ENCODE data around the gene ADGRD1.

ADGRD1 gene

DNA sequence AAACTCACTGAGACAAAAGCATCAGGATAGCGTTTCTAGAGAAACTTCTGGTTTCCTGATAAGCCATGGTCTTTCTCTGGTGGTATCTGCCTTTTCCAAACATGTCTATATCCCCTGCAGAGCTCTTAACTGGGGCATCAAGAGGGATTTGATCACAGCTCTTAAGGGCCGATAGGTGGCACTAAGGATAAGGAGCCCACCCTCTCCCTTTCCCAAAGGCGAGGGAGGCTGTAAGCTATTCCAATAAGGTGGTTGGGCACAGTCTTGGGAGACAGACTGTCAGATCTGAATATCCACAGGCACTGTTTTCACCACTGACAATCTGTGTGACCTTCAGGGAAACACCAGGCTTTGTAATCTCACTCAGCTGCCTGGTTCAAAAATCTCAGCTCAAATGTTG lies 206.0 kb downstream of the ADGRD1 start:
- DNase-seq (ENCODE audit: low read depth in 3 of 3): no peak

DNA sequence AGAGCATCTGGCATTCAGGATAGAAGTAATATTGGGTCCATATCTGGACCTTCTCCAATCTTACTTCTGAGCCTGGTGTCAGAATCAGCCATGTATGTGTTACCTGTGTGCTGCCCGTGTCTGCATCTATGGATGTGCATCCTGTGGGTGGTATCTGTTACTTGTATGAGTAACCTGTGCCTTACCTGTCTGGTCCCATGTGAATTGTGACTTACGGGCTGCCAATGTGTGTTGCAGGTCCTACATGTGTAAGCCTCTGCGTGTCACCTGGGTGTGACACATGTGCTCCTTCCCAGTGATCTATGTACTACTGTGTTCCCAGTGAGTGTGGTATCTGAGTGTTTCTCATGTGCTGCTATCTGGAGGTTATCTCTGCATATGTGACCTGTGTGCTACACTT lies 208.4 kb downstream of the ADGRD1 start:
- no peak for DNase-seq (ENCODE audit: low read depth in 3 of 3)

GRCh38 chr12:131163189-131163738 lies 209.6 kb downstream of the ADGRD1 start:
- no peak for DNase-seq (ENCODE audit: low read depth in 3 of 3)

- DNase-seq (ENCODE audit: low read depth in 3 of 3): no peak
Measured at GRCh38 chr12:131164096-131164872, 210.6 kb downstream of the ADGRD1 start.

DNA sequence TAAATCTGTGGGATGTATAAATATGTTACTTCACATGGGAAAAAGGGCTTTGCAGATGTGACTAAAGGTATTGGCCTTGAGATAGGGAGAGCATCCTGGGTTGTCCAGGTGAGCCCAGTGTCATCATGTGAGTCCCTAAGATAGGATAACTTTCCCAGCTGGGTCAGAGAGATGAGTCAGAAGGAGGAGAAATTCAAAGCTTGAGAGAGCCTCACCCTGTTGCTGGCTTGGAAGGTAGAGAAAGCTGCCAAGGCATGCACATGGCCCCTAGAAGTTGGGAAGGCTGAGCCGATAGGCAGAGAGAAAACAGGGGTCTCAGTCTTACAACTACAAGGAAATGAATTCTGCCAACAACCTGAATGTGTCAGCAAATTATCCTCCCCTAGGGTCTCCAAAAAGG lies 213.0 kb downstream of the ADGRD1 start:
- DNase-seq (ENCODE audit: low read depth in 3 of 3): no peak

DNA sequence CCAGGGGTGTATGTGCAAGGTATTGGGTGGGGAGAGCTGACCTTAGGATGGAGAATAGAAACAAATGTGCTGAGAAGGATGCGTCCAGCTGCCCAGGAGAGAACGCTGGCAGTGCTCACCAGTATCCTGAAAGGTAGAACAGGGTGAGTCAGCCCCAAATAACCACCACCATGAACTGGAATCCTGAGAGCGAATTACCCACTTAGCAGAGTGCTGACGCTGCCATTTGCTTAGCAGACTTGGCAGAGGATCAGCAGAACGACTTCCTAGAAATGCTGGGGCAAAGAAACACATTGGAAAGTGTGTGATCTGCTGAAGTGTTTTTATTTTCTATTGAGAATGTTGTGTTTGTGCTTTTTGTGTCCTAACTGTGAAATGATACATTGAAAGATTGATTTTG lies 213.6 kb downstream of the ADGRD1 start:
- no peak for DNase-seq (ENCODE audit: low read depth in 3 of 3)

DNA sequence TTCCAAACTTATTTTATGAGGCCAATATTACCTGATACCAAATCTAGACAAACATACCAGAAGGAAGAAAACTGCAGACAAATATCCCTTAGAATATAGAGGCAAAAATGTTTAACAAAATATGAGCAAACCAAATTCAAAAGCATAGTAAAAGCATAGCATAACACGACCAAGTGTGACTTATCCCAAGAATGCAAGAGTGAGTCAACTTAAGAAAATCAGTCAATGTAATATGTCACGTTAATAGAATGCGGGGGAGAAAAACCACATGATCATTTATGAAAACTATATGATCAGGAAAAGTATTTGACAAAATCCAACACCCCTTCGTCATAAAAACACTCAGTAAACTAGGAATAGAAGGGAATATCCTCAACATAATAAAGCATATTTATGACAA lies 217.3 kb downstream of the ADGRD1 start:
- DNase-seq (ENCODE audit: low read depth in 3 of 3): no peak

DNA sequence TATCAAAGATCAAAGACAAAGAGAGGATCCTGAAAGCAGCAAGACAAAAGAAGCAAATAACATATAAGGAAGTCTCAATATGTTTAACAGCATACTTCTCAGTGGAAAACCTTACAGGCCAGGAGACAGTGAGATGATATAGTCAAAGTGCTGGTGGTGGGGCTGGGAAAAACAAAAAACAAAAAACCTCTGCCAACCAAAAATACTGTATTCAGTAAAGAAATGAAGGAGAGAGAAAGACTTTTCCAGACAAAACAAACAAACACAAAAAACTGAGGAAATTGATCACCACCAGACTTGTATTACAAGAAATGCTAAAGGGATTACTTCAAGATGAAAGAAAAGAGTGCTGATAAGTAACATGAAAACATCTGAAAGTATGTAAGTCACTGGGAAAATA lies 221.2 kb downstream of the ADGRD1 start:
- no peak for DNase-seq (ENCODE audit: low read depth in 3 of 3)

DNA sequence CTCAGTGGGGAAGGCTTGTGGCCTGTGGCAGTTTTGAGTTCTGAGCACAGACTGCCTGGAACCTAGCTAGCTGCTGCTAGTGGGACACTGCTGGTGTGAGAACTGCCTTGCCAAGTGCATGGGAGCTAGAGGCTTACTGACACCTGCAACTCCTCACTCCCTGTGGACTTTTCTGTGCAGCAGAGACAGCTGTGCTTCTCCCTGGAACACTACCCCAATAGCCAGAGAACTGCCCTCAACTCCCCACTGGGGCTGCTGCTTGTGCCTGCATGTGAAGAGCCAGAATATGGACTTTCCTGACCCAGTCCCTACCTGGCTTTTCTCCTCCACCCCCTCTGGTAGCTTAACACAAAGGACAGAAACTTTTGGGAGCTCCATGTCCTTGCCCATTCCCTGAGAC lies 222.6 kb downstream of the ADGRD1 start:
- no peak for DNase-seq (ENCODE audit: low read depth in 3 of 3)

- DNase-seq (ENCODE audit: low read depth in 3 of 3): no peak
Measured at GRCh38 chr12:131176926-131177325, 223.2 kb downstream of the ADGRD1 start.

GRCh38 chr12:131177599-131177998 lies 223.9 kb downstream of the ADGRD1 start:
- no peak for DNase-seq (ENCODE audit: low read depth in 3 of 3)

- no peak for DNase-seq (ENCODE audit: low read depth in 3 of 3)
Measured at GRCh38 chr12:131187602-131188001, 233.9 kb downstream of the ADGRD1 start.

DNA sequence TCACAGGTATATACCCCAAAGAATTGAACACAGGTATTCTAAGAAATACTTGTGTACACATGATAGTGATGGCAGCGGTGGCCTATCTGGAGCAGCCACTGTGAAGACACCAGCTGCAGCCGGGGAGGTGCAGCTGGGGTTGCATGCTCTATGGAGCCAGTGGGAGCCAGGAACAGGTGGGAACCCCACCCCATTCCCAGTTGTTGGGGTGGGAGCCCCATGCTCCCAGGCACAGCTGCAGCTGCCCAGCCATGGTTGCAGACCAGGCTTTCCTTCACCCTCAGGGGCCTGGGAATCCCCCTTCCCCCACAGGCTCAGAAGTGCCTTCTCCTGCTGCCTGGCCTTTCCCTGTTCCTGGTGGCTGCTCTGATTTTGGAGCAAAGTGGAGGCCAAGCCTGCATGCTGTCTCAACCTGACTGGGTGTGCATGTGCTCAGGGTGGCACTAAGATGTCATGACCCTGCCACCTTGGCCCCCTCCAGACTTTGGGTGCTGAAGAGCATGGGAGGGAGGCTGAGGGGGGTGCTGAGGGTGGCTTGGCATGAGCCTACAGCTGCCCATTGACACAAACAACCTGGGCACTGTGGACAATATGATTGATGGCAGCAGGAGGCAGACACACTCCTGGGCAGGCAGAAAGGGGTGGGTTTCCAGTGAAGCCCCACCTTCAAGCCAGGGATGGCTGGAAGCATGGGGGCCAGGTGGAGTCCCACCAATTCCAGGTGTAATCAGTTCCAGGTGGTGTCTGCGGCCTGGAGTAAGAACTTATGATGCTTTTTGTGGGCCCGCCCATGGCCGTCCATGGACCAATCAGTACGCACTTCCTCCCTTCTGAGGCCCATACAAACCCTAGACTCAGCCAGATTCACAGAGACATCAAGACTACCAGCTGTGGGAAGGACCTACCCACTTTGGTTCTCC lies 234.7 kb downstream of the ADGRD1 start:
- DNase-seq (ENCODE audit: low read depth in 3 of 3): no peak

DNA sequence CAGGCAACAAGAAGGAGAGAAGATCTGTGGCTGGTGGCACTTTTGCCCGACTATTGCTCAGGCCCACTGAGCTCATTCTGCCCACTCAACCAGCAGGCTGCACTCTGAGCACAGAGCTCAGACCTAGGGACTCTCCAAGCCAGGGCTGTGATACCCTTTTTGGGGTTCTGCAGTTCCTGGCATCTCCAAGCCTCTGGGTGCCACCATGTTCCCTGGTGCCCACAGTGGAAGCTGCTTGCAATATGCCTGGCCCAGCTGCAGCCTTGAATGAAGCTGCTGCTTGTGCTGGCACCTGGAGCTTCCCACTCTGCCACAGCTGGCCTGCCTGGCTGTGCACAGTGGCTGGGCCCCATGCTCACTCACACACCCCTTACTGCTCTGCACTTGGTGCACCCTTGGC lies 236.1 kb downstream of the ADGRD1 start:
- DNase-seq (ENCODE audit: low read depth in 3 of 3): no peak

GRCh38 chr12:131190965-131191364 lies 237.3 kb downstream of the ADGRD1 start:
- DNase-seq (ENCODE audit: low read depth in 3 of 3): no peak

Data from stimulated activated CD4-positive, alpha-beta T cell treated with anti-CD3 and anti-CD28 coated beads, TNF-alpha, amount 100 ng/mL, for 48 hours (primary cell).